ENCODE results near the gene NTRK1.

The NTRK1 gene

DNA sequence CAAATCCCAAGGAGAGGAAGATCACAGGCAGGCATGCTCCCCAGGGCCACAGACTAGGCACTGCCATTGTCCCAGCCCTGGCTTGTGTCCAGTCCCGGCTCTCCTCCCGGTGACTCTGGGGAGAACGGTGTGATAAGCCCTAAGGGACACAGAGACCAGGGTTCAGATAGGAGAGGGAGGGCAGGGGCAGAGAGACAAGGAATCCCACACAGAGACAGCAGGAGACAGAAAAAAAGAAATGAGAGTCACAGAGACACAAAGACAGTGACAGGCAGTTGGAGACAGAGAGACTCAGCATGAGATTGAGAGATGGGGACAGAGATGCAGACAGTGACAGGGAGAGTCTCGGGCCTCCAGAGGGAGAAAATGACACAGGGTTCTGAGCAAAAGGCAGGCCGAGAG is 2.1 kb upstream of the NTRK1 start:
- no peak for FAIRE-seq
- TF ChIP-seq, protein P1, sequence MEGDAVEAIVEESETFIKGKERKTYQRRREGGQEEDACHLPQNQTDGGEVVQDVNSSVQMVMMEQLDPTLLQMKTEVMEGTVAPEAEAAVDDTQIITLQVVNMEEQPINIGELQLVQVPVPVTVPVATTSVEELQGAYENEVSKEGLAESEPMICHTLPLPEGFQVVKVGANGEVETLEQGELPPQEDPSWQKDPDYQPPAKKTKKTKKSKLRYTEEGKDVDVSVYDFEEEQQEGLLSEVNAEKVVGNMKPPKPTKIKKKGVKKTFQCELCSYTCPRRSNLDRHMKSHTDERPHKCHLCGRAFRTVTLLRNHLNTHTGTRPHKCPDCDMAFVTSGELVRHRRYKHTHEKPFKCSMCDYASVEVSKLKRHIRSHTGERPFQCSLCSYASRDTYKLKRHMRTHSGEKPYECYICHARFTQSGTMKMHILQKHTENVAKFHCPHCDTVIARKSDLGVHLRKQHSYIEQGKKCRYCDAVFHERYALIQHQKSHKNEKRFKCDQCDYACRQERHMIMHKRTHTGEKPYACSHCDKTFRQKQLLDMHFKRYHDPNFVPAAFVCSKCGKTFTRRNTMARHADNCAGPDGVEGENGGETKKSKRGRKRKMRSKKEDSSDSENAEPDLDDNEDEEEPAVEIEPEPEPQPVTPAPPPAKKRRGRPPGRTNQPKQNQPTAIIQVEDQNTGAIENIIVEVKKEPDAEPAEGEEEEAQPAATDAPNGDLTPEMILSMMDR (IDR thresholded peaks at IDR 0.05; ENCODE audit: insufficient read depth, missing control alignments): no peak
- no peak for DNase-seq (ENCODE audit: insufficient read length, low spot score)

DNA sequence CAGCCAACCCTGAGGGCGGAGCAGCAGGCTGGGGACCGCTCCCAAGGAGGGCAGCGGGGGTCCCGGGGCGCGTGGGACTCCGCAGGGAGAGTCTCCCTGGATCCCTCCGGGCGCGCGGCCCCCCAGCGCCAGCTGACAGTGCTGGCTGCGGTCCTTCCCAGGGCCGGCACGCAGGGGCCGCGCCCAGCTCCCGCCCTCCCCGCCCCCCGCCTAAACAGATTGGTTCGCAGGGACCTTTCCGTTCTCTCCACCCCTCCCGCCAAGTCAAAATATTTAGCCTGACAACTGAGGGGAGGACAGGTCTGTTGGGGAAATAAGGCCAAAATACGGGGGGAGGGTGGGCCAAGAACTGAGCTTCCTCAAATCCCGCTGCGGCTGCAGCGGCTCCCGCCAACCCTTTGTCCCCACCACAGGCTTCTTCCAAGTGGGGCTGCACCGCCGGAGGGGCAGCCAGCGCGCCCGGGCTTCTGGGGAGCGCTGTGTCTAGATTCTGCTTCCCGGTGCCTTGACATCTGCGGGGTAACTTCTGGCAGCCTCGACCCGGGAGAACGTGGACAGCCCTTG is 1.6 kb upstream of the NTRK1 start, which contains the start of gene INSRR:
Gene INSRR, minus strand, starts transcription at position 159 of the 564 bp plus-strand sequence. CDS start 496 bp downstream, outside the sequence.
- TF ChIP-seq, protein P1 (IDR thresholded peaks at IDR 0.05; ENCODE audit: insufficient read depth, missing control alignments): no peak
- no peak for FAIRE-seq
- no peak for DNase-seq (ENCODE audit: insufficient read length, low spot score)

DNA sequence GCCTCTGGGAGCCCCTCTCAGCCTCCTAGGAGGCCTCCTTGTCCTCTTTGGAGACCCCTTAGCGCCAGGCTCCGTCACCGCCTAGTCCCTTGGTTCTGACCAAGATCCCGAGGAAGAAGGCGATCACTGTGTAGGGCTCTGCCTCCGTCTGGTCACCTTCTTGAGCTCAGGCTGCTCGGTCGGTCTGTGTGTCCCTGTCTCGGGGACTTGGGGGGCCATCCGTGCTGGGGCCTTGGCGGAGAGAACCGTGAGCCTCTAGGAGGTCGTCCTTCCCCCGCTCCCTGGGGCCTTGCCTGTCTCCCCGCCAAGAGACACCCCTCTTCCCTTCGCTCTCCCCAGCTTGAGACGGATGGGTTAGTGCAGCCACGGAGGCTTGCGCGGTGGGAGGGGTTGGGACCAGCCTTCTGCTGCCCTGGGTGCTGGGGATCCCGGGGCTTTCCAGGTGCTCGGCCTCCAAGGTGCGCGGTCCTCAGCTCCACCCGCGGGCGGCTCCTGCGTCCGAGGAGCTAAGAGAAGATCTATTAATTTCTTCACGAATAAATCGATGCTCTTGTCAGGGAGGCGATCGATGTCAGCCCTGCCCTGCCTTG is 1.0 kb upstream of the NTRK1 start:
- FAIRE-seq: no peak
- DNase-seq (ENCODE audit: insufficient read length, low spot score): no peak
- TF ChIP-seq, protein P1 (IDR thresholded peaks at IDR 0.05; ENCODE audit: insufficient read depth, missing control alignments): no peak

DNA sequence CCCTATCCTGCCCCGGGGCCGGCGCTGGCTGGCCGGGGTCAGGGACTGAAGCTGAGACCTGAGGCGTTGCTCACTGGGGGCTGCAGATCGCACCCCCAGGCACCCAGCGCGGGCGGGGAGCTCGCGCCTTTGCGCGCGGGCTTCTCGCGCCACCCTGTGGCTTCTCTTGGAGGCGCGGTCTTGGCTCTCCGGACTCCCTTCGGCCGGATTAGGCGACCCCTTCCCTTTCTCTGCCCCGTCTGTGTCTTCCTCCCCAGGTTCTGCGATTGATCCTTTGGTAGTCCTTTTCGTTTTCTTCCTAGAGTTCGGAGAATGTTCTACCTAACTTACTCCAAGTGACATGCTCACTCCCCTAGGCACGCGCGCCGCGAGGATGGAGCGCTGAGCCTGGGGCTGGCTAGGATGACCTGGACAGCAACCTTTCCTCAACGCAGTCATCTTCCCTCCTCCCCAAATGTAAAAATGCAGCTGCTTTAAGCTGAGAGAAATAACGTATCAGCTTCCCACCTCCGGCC is 495 bp upstream of the NTRK1 start:
- TF ChIP-seq, protein P1 (IDR thresholded peaks at IDR 0.05; ENCODE audit: insufficient read depth, missing control alignments): peak; percentile 37
- FAIRE-seq: no peak
- DNase-seq (ENCODE audit: insufficient read length, low spot score): peak; percentile 88

DNA sequence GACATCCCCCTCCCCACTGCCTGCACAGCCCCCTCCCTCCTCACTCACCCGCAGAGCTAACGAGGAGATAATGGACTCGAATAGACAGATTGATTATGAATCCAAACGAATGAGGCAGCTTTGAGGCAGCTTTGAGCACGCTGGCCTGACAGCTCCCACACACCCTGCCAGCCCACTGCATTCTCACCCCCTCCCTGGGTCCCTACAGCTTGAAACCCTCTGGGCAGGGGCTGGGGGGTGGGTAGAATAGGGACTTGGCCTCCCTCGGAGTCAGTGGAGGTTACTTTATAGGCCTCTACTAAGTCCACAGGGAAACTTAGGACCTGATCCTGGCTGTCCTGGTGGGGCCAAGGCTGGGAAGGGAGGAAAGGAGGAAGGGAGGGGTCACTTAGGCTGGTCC is 1.9 kb downstream of the NTRK1 start:
- no peak for DNase-seq (ENCODE audit: insufficient read length, low spot score)
- FAIRE-seq: no peak
- TF ChIP-seq, protein P1 (IDR thresholded peaks at IDR 0.05; ENCODE audit: insufficient read depth, missing control alignments): no peak

DNA sequence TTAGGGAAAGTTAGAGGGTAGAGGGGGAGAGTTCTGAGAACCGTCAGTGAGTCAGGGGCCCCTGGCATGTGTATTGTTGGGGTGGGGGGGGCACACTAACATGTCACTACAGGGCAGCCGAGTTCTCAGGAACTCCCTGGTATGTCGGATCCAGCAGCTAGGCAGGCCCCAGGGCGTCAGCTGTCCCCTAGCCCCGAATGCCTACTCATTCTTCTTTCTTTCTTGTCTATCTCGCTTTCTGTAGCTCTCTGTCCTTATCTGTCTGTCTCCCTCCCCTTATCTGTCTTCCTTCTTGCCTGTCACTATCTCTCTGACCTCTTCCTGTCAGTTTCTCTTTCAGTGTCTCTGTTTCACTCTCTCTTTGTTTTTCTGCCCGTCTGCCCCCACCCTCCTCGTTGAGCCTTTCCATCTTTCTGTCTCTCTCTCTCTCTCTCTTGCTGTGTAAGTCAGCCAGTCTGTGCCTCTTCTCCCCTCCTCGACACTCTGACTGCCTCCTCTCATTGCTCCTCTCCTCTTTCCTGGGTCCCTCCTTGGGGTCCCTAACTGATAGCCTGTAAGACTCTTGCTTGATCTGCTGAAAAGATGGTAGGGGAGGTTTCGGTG is 2.4 kb downstream of the NTRK1 start:
- no peak for FAIRE-seq
- TF ChIP-seq, protein P1 (IDR thresholded peaks at IDR 0.05; ENCODE audit: insufficient read depth, missing control alignments): no peak
- DNase-seq (ENCODE audit: insufficient read length, low spot score): no peak

DNA sequence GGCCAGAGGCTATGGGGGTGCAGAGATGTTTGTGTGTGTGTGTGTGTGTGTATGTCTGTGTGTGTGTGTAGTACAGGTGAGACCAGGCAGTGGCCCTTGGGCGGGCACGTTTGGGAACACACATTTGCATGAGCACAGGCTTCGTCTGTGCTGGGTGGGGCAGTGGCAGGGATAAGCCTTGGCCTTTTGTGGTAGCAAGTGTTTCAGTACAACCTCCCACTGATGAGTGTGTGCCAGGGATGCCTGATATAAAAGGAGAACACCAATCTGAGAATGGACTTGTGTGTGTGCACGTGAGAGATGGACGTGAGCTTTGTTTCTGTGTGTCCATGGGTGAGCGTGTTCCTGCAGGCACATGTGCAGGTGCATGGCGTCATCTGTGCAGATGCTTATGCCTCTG is 3.0 kb downstream of the NTRK1 start:
- FAIRE-seq (no peak), DNase-seq (ENCODE audit: insufficient read length, low spot score) (no peak)
- TF ChIP-seq, protein P1 (IDR thresholded peaks at IDR 0.05; ENCODE audit: insufficient read depth, missing control alignments): no peak
